HEK293 (cell line): ENCODE measurements around the gene RBM39.

ENCODE experiments used
- CTCF ChIA-PET: fragments of 350-600 bp; formaldehyde crosslinking; extraction: SDS; loops from one replicate; lab custom pipeline; 2021; ENCODE audit warnings: antibody characterized with exemption; lab: Yijun Ruan, JAX
- POLR2A ChIA-PET: fragments of 300-600 bp; formaldehyde crosslinking; extraction: SDS; loops from one replicate; lab custom pipeline; 2020; ENCODE audit warnings: antibody characterized with exemption, inconsistent platforms; lab: Yijun Ruan, JAX
- H3K27ac ChIP-seq: fragments of 200-500 bp; sonication (Bioruptor generic); 2 replicates; pipeline ENCODE4 v1.5.1; 2014; ENCODE audit warnings: low read depth, low read length, control low read depth, inconsistent platforms; ENCODE audit errors: extremely low read depth
- H3K36me3 ChIP-seq, 2 experiments: fragments of 200-500 bp in 1 of 2; sonication (Bioruptor generic) in 1 of 2; 1 replicate in 1 of 2; 2 replicates in 1 of 2; pipeline ENCODE4 v1.5.1; 2014 to 2017; ENCODE audit warnings: inconsistent platforms in 2 of 2, low read length in 2 of 2; ENCODE audit not compliant: control insufficient read depth in 2 of 2, insufficient read depth in 1 of 2
- H3K4me1 ChIP-seq: fragments of 200-500 bp; sonication (Bioruptor generic); 2 replicates; pipeline ENCODE4 v1.5.1; 2014; ENCODE audit warnings: mild to moderate bottlenecking, low read length, inconsistent platforms; ENCODE audit not compliant: control insufficient read depth, insufficient read depth
- H3K4me3 ChIP-seq: 2 replicates; pipeline ENCODE4 v1.5.1; 2011; ENCODE audit warnings: low read depth, mild to moderate bottlenecking, control low read depth, low read length, moderate library complexity
- H3K9me3 ChIP-seq: fragments of 200-500 bp; sonication (Bioruptor generic); 2 replicates; pipeline ENCODE4 v1.5.1; 2014; ENCODE audit warnings: low read depth, low read length, inconsistent platforms; ENCODE audit not compliant: control insufficient read depth, insufficient read depth
- BCL11A ChIP-seq: fragments of 450-650 bp; formaldehyde crosslinking; IDR thresholded peaks from 2 replicates; pipeline ENCODE4 v1.5.1; 2016; ENCODE audit warnings: low read depth, missing biosample characterization, missing genetic modification characterization
- KLF1 ChIP-seq: fragments of 450-650 bp; formaldehyde crosslinking; IDR thresholded peaks from 2 replicates; pipeline ENCODE4 v1.5.1; 2016; ENCODE audit warnings: missing biosample characterization, missing genetic modification characterization
- MZF1 ChIP-seq: fragments of 450-650 bp; formaldehyde crosslinking; IDR thresholded peaks from 2 replicates; pipeline ENCODE4 v1.5.1; 2017; ENCODE audit warnings: missing biosample characterization, missing genetic modification characterization, borderline replicate concordance
- OVOL3 ChIP-seq: fragments of 450-650 bp; formaldehyde crosslinking; IDR thresholded peaks from 2 replicates; pipeline ENCODE4 v1.5.1; 2016; ENCODE audit warnings: missing biosample characterization, missing genetic modification characterization
- ZNF19 ChIP-seq: fragments of 450-650 bp; formaldehyde crosslinking; IDR thresholded peaks from 2 replicates; pipeline ENCODE4; 2016; ENCODE audit warnings: missing biosample characterization, missing genetic modification characterization, low read depth
- ZNF266 ChIP-seq: fragments of 450-650 bp; formaldehyde crosslinking; IDR thresholded peaks from 2 replicates; pipeline ENCODE4 v1.5.1; 2016; ENCODE audit warnings: missing biosample characterization, missing genetic modification characterization, low read depth
- ZNF366 ChIP-seq: fragments of 450-650 bp; formaldehyde crosslinking; conservative IDR thresholded peaks from 2 replicates; pipeline ENCODE4 v1.5.1; 2016; ENCODE audit warnings: missing biosample characterization, missing genetic modification characterization
- ZNF48 ChIP-seq: fragments of 450-650 bp; formaldehyde crosslinking; IDR thresholded peaks from 2 replicates; pipeline ENCODE4 v1.5.1; 2016; ENCODE audit warnings: missing biosample characterization, missing genetic modification characterization
- ZNF521 ChIP-seq: fragments of 450-650 bp; formaldehyde crosslinking; IDR thresholded peaks from 2 replicates; pipeline ENCODE4 v1.5.1; 2017; ENCODE audit warnings: missing biosample characterization, mild to moderate bottlenecking, missing genetic modification characterization
- ZNF529 ChIP-seq: fragments of 450-650 bp; formaldehyde crosslinking; IDR thresholded peaks from 2 replicates; pipeline ENCODE4 v1.5.1; 2017; ENCODE audit warnings: missing genetic modification characterization, missing biosample characterization; ENCODE audit not compliant: insufficient replicate concordance
- ZNF658 ChIP-seq: fragments of 450-650 bp; formaldehyde crosslinking; IDR thresholded peaks from 2 replicates; pipeline ENCODE4; 2016; ENCODE audit warnings: missing biosample characterization, missing genetic modification characterization
- ZNF776 ChIP-seq: fragments of 450-650 bp; formaldehyde crosslinking; IDR thresholded peaks from 2 replicates; pipeline ENCODE4 v1.5.0; 2017; ENCODE audit warnings: missing biosample characterization, missing genetic modification characterization, borderline replicate concordance
- ZNF837 ChIP-seq: fragments of 450-650 bp; formaldehyde crosslinking; IDR thresholded peaks from 2 replicates; pipeline ENCODE4 v1.5.1; 2016; ENCODE audit warnings: missing biosample characterization, missing genetic modification characterization
- ZNF843 ChIP-seq: fragments of 450-650 bp; formaldehyde crosslinking; IDR thresholded peaks from 2 replicates; pipeline ENCODE4 v1.5.1; 2016; ENCODE audit warnings: missing biosample characterization, missing genetic modification characterization
- TF ChIP-seq, protein P1 (sequence below): fragments of 450-650 bp; formaldehyde crosslinking; IDR thresholded peaks from 2 replicates; pipeline ENCODE4 v1.5.1; 2016; ENCODE audit warnings: missing biosample characterization, missing genetic modification characterization
- TF ChIP-seq, protein P2 (sequence below): fragments of 450-650 bp; formaldehyde crosslinking; IDR thresholded peaks from 2 replicates; pipeline ENCODE4 v1.5.1; 2017; ENCODE audit warnings: missing biosample characterization, missing genetic modification characterization
- TF ChIP-seq, protein P3 (sequence below): fragments of 450-650 bp; formaldehyde crosslinking; optimal IDR thresholded peaks from 2 replicates; pipeline ENCODE3; 2016; ENCODE audit warnings: missing biosample characterization, mild to moderate bottlenecking, missing genetic modification characterization
- TF ChIP-seq, protein P4 (sequence below): fragments of 450-650 bp; formaldehyde crosslinking; IDR thresholded peaks from 2 replicates; pipeline ENCODE4 v1.5.1; 2017; ENCODE audit warnings: missing biosample characterization, missing genetic modification characterization

The RBM39 gene

DNA sequence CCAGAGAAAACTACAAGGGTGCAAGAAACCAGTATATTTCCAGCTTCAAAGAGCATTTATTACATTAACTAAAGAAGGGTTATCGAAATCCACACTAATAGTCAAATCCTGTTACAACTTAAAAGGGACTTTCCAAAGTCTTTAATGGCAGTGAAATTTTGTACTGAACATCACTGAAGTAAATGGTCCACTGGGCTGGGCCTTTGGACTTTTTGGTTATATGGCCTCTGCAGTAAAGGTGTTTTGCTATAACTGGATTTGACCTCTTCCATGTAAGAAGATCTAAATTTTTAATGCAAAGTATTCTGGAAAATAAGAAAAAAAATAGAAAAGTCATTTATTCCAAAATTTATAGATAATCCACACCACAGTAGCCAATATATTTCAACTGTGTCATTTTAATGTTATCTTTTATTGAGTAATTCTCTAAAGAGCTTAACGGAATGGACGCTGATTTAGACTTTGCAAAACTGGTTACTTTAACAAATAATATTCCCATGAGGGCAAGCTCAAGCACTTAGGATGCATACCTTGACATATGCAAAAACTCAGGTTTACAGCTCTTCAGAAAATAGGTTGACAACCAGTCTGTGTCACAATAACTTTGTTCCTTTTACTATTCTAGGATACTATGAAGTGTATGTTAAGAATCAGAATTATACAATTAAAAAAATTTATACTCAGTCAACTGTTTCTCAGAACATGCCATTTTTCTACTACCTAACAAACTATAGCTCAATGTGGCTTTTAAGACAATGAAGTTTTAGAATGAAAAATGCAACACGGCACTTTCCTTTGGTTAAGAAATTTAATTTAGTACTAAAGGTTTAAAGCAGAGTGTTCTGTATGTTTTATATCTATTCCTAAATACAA, 7.0 kb downstream of the RBM39 start (continued):
- TF ChIP-seq, protein P1, sequence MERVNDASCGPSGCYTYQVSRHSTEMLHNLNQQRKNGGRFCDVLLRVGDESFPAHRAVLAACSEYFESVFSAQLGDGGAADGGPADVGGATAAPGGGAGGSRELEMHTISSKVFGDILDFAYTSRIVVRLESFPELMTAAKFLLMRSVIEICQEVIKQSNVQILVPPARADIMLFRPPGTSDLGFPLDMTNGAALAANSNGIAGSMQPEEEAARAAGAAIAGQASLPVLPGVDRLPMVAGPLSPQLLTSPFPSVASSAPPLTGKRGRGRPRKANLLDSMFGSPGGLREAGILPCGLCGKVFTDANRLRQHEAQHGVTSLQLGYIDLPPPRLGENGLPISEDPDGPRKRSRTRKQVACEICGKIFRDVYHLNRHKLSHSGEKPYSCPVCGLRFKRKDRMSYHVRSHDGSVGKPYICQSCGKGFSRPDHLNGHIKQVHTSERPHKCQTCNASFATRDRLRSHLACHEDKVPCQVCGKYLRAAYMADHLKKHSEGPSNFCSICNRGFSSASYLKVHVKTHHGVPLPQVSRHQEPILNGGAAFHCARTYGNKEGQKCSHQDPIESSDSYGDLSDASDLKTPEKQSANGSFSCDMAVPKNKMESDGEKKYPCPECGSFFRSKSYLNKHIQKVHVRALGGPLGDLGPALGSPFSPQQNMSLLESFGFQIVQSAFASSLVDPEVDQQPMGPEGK (tag by site-specific recombination), result no peak
- TF ChIP-seq BCL11A (tag by site-specific recombination), result no peak
- TF ChIP-seq OVOL3, result no peak
- no peak for TF ChIP-seq ZNF521 (tag by site-specific recombination)
- TF ChIP-seq, protein P2, sequence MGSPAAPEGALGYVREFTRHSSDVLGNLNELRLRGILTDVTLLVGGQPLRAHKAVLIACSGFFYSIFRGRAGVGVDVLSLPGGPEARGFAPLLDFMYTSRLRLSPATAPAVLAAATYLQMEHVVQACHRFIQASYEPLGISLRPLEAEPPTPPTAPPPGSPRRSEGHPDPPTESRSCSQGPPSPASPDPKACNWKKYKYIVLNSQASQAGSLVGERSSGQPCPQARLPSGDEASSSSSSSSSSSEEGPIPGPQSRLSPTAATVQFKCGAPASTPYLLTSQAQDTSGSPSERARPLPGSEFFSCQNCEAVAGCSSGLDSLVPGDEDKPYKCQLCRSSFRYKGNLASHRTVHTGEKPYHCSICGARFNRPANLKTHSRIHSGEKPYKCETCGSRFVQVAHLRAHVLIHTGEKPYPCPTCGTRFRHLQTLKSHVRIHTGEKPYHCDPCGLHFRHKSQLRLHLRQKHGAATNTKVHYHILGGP, result no peak
- no peak for TF ChIP-seq ZNF266 (tag by site-specific recombination)
- TF ChIP-seq ZNF529 (tag by site-specific recombination), result no peak
- TF ChIP-seq ZNF658 (tag by site-specific recombination), result no peak

DNA sequence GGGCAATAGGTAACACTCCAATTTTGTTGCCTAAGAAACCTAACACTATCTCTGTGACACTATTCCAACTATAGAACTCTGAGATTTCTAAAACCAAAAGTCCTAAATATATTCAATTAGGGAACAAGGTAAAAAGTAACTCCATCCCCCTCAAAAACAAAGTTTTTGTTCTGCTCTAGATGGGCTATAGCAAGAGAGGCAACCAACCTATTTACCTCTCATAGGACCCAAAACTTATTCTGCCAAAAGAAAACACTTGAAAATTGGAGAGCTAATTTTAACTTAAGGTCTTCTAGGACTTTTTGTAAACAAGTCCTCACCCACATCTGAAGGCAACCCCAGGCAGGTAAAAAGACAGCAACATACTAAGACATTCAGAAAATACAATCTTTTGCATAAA, 7.7 kb downstream of the RBM39 start:
- TF ChIP-seq ZNF837 (tag by site-specific recombination) (no peak), ZNF48 (tag by site-specific recombination) (no peak), ZNF843 (tag by site-specific recombination) (no peak), ZNF19 (tag by site-specific recombination) (no peak), ZNF366 (tag by site-specific recombination) (no peak), ZNF776 (tag by site-specific recombination) (no peak), MZF1 (tag by site-specific recombination) (no peak), KLF1 (tag by site-specific recombination) (no peak)
- TF ChIP-seq, protein P3, sequence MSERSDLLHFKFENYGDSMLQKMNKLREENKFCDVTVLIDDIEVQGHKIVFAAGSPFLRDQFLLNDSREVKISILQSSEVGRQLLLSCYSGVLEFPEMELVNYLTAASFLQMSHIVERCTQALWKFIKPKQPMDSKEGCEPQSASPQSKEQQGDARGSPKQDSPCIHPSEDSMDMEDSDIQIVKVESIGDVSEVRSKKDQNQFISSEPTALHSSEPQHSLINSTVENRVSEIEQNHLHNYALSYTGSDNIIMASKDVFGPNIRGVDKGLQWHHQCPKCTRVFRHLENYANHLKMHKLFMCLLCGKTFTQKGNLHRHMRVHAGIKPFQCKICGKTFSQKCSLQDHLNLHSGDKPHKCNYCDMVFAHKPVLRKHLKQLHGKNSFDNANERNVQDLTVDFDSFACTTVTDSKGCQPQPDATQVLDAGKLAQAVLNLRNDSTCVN (tag by site-specific recombination), result no peak
- TF ChIP-seq, protein P4, sequence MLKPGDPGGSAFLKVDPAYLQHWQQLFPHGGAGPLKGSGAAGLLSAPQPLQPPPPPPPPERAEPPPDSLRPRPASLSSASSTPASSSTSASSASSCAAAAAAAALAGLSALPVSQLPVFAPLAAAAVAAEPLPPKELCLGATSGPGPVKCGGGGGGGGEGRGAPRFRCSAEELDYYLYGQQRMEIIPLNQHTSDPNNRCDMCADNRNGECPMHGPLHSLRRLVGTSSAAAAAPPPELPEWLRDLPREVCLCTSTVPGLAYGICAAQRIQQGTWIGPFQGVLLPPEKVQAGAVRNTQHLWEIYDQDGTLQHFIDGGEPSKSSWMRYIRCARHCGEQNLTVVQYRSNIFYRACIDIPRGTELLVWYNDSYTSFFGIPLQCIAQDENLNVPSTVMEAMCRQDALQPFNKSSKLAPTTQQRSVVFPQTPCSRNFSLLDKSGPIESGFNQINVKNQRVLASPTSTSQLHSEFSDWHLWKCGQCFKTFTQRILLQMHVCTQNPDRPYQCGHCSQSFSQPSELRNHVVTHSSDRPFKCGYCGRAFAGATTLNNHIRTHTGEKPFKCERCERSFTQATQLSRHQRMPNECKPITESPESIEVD (tag by site-specific recombination), result no peak
- TF ChIP-seq, all 188 proteins: peak for 0
- POLR2A ChIA-PET, result interaction anchor here (1.2 kb wide), 1 partner anchor 35 kb away, joined by 3 read pairs; the partner anchor contains the start of genes NFS1 and ROMO1
- H3K9me3 ChIP-seq, result no peaks in the 10 kb centered on the region
- no peak overlapping the region for H3K27ac ChIP-seq
- CTCF ChIA-PET, result no interaction called here
- no peak overlapping the region for H3K4me3 ChIP-seq
- peaks cover 4% of the 10 kb centered on the region for H3K4me1 ChIP-seq
- H3K36me3 ChIP-seq, result peaks cover 80 to 99% of the 10 kb centered on the region in 2 experiments
